Activated T-cell treated with anti-CD3 and anti-CD28 coated beads, Interleukin-2, amount 50 U/mL, for 72 hours (primary cell): ENCODE data around the gene UACA. TPM values are rescaled to one million over a fixed set of nuclear protein-coding genes. Genes with fewer than 3 reads are reported as not detected.

Source experiments
- ATAC-seq, 2 donors: fragments of 150-1000 bp; cut with Tn5 transposase; replicated peaks in 1 of 2; 2 replicates each; pipeline ENCODE4 v1.10.0; 2021; ENCODE audit warnings: moderate library complexity in 2 of 2, mild to moderate bottlenecking in 1 of 2
- DNase-seq, 2 donors: peaks; one replicate each; pipeline ENCODE4 v3.0.0; 2021 to 2022; ENCODE audit warnings: mixed read lengths in 1 of 2
- H3K27ac Mint-ChIP-seq: one replicate; pipeline ENCODE4 v1.8.0; 2022; ENCODE audit warnings: mild to moderate bottlenecking, moderate library complexity, mixed read lengths
- H3K27me3 Mint-ChIP-seq: one replicate; pipeline ENCODE4 v1.8.0; 2022; ENCODE audit warnings: low read depth, mixed read lengths
- H3K36me3 Mint-ChIP-seq, 2 donors: one replicate each; pipeline ENCODE4 v1.8.0; 2022; ENCODE audit warnings: mixed read lengths in 2 of 2, mild to moderate bottlenecking in 1 of 2; ENCODE audit not compliant: insufficient read depth in 2 of 2
- H3K4me1 Mint-ChIP-seq: one replicate; pipeline ENCODE4 v1.8.0; 2022; ENCODE audit warnings: low read depth, mixed read lengths
- H3K4me3 Mint-ChIP-seq, 2 donors: one replicate each; pipeline ENCODE4 v1.8.0; 2022; ENCODE audit warnings: mild to moderate bottlenecking in 2 of 2, mixed read lengths in 2 of 2, moderate library complexity in 2 of 2
- H3K9me3 Mint-ChIP-seq, 2 donors: one replicate each; pipeline ENCODE4 v1.8.0; 2022; ENCODE audit warnings: mixed read lengths in 2 of 2
- total RNA-seq, 2 donors: library from RNA; stranded (reverse); gene quantifications; one replicate each; pipeline ENCODE4 v1.2.3, GENCODE V29; 2022

UACA gene
- total RNA-seq, 2 donors from 2014 or later, result 1.9 to 2.0 TPM

- Mint-ChIP-seq H3K36me3 (no peaks in the 10 kb centered on the region), H3K27ac (no peak overlapping the region), H3K27me3 (peaks cover 16% of the 10 kb centered on the region), H3K9me3 (no peaks in the 10 kb centered on the region), H3K4me3 (no peak overlapping the region), H3K4me1 (no peaks in the 10 kb centered on the region)
- ATAC-seq, result no peak
- DNase-seq, result no peak
Observed at GRCh38 chr15:70795311-70795665, 31.9 kb upstream of the UACA start.

DNA sequence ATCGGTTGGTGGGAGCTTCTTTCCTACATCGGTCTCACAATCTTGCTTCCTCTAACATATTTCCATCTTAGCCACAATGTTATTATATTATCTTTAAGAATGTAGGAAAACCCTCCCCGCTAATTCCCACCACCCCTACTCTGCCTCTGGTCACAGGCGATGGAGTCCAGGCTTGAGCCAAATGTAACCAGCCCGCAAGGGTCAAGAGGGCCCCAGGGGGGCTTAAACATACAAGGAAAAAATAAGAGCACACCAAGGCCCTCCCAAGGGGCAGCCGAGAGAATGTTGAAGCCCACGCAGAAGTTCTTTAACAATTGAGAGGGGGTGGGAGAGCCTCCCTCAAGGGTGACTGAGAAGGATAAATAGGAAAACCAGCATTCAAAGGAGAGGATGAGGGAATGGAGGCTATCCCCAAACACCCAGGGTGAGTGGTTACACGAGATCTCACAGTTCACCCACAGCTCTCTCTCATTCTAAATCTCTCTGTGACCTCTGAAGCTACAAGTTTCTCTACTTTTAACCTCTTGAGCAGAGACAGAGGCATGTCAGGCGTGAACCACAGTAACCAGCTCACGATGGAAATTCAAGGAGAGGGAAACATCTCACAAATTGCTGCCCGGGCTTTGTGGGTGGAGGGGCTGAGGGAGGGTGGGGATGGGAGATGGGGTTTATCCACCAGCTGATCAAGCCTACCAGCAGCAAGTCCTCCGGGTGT is 31.4 kb upstream of the UACA start:
- H3K36me3 Mint-ChIP-seq, result no peaks in the 10 kb centered on the region
- no peaks in the 10 kb centered on the region for H3K4me1 Mint-ChIP-seq
- H3K9me3 Mint-ChIP-seq, result no peaks in the 10 kb centered on the region
- ATAC-seq (no peak), DNase-seq (no peak)
- no peak overlapping the region for H3K27ac Mint-ChIP-seq
- no peak overlapping the region for H3K4me3 Mint-ChIP-seq
- H3K27me3 Mint-ChIP-seq, result peaks cover 16% of the 10 kb centered on the region

DNA sequence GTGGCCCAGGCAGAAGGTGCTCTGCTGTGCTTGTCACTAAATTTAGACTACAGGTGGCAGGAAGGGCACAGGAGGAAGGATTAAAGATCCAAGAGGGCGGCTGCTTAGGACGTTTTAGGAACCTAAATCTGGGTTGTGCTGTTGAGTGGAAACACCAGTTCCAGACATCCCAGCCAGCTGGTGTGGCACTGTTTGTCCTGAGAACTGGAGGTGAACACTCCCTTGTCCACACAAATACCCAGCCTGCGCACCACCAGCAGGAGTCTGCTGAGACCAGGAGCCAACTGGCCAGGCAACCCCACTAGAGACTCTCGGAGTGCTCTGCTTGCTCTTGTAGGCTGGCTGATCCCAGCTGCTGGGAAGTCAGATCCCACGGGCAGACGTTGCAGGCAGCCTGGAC is 30.3 kb upstream of the UACA start:
- Mint-ChIP-seq H3K27me3 (peaks cover 16% of the 10 kb centered on the region), H3K9me3 (no peaks in the 10 kb centered on the region), H3K4me1 (no peaks in the 10 kb centered on the region), H3K27ac (no peak overlapping the region), H3K36me3 (no peaks in the 10 kb centered on the region), H3K4me3 (no peak overlapping the region)
- DNase-seq (no peak), ATAC-seq (no peak)

GRCh38 chr15:70792171-70792573 is 28.8 kb upstream of the UACA start:
- Mint-ChIP-seq H3K4me3 (no peak overlapping the region), H3K27ac (no peak overlapping the region), H3K36me3 (no peaks in the 10 kb centered on the region), H3K4me1 (no peaks in the 10 kb centered on the region), H3K9me3 (no peaks in the 10 kb centered on the region), H3K27me3 (peaks cover 16% of the 10 kb centered on the region)
- ATAC-seq (no peak), DNase-seq (no peak)

DNA sequence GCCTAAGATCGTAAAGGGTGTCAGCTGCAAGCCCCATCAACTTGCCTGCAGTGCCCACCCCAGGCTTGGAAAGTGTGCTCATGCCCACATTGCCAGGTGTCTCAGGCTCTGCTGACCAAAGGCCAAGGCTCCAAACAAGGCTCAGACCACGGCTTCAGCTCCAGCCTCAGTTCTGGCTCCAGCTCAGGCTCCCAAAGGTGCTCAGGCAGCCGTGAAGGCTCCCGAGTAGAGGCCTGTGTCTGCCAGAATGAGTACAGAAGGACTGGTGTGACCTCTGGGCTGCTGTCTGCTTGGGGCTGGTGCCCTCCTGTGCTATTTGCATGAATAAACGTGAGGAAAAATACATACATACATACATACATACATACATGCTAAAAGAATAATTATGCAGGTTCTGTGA is 27.9 kb upstream of the UACA start:
- Mint-ChIP-seq H3K27ac (no peak overlapping the region), H3K9me3 (no peaks in the 10 kb centered on the region), H3K27me3 (peaks cover 16% of the 10 kb centered on the region), H3K4me3 (no peak overlapping the region), H3K36me3 (no peaks in the 10 kb centered on the region), H3K4me1 (no peaks in the 10 kb centered on the region)
- no peak for DNase-seq
- no peak for ATAC-seq

DNA sequence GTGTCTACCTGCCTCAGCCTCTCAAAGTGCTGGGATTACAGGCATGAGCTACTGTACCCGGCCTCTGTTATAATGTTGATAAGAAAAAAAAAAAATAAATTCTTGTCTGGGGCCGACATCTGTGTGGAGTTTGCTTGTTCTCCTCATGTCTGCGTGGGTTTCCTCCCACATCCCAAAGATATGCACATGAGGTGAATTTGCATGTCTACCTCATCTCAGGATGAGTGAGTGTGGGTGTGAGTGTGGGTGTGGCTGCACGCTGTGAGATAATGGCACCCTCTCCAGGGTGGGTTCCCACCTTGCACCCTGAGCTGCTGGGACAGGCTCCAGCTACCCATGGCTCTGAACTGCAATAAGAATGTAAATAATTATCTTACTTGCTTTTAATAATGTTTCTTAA is 25.9 kb upstream of the UACA start:
- DNase-seq (no peak), ATAC-seq (no peak)
- no peak overlapping the region for H3K4me3 Mint-ChIP-seq
- no peaks in the 10 kb centered on the region for H3K4me1 Mint-ChIP-seq
- H3K27ac Mint-ChIP-seq, result no peak overlapping the region
- H3K27me3 Mint-ChIP-seq, result peaks cover 23% of the 10 kb centered on the region
- H3K9me3 Mint-ChIP-seq, result no peaks in the 10 kb centered on the region
- no peaks in the 10 kb centered on the region for H3K36me3 Mint-ChIP-seq

DNA sequence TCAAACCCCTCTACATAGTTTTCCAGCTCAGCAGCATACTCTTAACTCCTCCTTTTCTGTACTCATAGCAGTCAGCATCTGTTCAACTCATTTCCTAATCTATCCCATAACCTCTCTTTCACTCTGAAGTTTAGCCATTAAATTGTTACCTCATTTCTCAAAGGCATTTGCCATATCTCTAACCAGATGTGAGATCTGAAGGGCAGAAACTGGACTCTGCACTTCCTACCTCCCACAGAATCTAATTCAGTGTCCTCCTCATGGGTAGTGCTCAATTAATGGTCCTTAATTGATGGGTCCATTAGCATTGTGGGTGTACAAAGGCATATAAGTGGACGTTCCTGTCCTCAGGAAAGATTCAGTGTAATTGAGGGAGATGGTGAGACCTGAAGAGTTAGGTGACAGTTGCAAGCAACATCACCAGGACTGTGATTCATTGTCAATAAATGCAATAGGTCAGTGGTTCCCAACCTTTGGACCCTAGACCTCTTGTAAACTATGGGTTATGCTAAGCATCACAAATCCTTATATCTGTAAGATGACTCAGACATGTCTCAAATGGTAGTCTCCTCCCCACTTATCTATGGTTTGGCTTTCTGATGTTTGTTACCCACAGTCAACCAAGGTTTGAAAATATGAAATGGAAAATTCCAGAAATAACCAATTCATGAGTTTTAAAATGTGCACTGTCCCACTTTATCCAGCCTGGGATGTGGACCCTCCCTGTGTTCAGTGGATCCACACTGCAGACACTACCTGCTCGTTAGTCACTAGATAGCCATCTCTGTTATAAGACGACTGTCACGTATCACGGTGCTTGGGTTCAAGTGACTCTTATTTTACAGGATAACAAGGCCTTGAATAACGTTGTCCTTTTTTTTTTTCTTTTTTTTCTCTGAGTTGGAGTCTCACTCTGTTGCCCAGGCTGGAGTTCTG is 25.0 kb upstream of the UACA start:
- Mint-ChIP-seq H3K36me3 (no peaks in the 10 kb centered on the region), H3K4me1 (no peaks in the 10 kb centered on the region), H3K27me3 (peaks cover 30% of the 10 kb centered on the region), H3K4me3 (no peak overlapping the region), H3K27ac (no peak overlapping the region), H3K9me3 (no peaks in the 10 kb centered on the region)
- DNase-seq (no peak), ATAC-seq (no peak)

GRCh38 chr15:70786996-70787395 is 23.6 kb upstream of the UACA start:
- Mint-ChIP-seq H3K27me3 (peaks cover 17% of the 10 kb centered on the region), H3K36me3 (no peaks in the 10 kb centered on the region), H3K4me1 (no peaks in the 10 kb centered on the region), H3K9me3 (no peaks in the 10 kb centered on the region), H3K4me3 (no peak overlapping the region), H3K27ac (no peak overlapping the region)
- ATAC-seq (no peak), DNase-seq (no peak)

GRCh38 chr15:70783610-70784022 is 20.3 kb upstream of the UACA start:
- no peak overlapping the region for H3K27ac Mint-ChIP-seq
- ATAC-seq (no peak), DNase-seq (no peak)
- H3K36me3 Mint-ChIP-seq, result no peaks in the 10 kb centered on the region
- no peaks in the 10 kb centered on the region for H3K9me3 Mint-ChIP-seq
- H3K4me1 Mint-ChIP-seq, result no peaks in the 10 kb centered on the region
- H3K4me3 Mint-ChIP-seq, result no peak overlapping the region
- peaks cover 22% of the 10 kb centered on the region for H3K27me3 Mint-ChIP-seq

GRCh38 chr15:70783041-70783440 is 19.7 kb upstream of the UACA start:
- ATAC-seq, result no peak
- no peak overlapping the region for H3K4me3 Mint-ChIP-seq
- H3K27me3 Mint-ChIP-seq, result peaks cover 22% of the 10 kb centered on the region
- H3K36me3 Mint-ChIP-seq, result no peaks in the 10 kb centered on the region
- H3K9me3 Mint-ChIP-seq, result no peaks in the 10 kb centered on the region
- no peak overlapping the region for H3K27ac Mint-ChIP-seq
- no peak for DNase-seq
- no peaks in the 10 kb centered on the region for H3K4me1 Mint-ChIP-seq

- no peak overlapping the region for H3K4me3 Mint-ChIP-seq
- no peak for ATAC-seq
- no peaks in the 10 kb centered on the region for H3K4me1 Mint-ChIP-seq
- no peaks in the 10 kb centered on the region for H3K9me3 Mint-ChIP-seq
- H3K27me3 Mint-ChIP-seq, result peaks cover 22% of the 10 kb centered on the region
- no peaks in the 10 kb centered on the region for H3K36me3 Mint-ChIP-seq
- H3K27ac Mint-ChIP-seq, result no peak overlapping the region
- DNase-seq, result no peak
Observed at GRCh38 chr15:70781236-70781635, 17.9 kb upstream of the UACA start.

GRCh38 chr15:70778258-70779076 is 15.1 kb upstream of the UACA start:
- H3K36me3 Mint-ChIP-seq, result no peaks in the 10 kb centered on the region
- DNase-seq, result no peak
- H3K4me1 Mint-ChIP-seq, result no peaks in the 10 kb centered on the region

More at GRCh38 chr15:70778258-70779076, 15.1 kb upstream of the UACA start:
- Mint-ChIP-seq H3K27ac (no peak overlapping the region), H3K4me3 (no peak overlapping the region), H3K27me3 (peaks cover 8% of the 10 kb centered on the region), H3K9me3 (no peaks in the 10 kb centered on the region)
- ATAC-seq, result no peak
